ENCODE measurements around the gene CLIC4. TPM values are rescaled to one million over a fixed set of nuclear protein-coding genes. Genes with fewer than 3 reads are reported as not detected.

CLIC4 gene
- total RNA-seq, 1 donor from 2014 or later, result 90.4 TPM

GRCh38 chr1:24878775-24879742 is 133.8 kb downstream of the CLIC4 start:
- Mint-ChIP-seq H3K27ac (no peak overlapping the region), H3K4me3 (ENCODE audit: low read depth) (no peak overlapping the region), H3K36me3 (ENCODE audit: insufficient read depth) (peaks cover 2% of the 10 kb centered on the region), H3K27me3 (peaks cover 12% of the 10 kb centered on the region), H3K9me3 (ENCODE audit: low read depth) (peaks cover 15% of the 10 kb centered on the region), H3K4me1 (ENCODE audit: low read depth) (no peaks in the 10 kb centered on the region)
- TF ChIP-seq, protein P1, sequence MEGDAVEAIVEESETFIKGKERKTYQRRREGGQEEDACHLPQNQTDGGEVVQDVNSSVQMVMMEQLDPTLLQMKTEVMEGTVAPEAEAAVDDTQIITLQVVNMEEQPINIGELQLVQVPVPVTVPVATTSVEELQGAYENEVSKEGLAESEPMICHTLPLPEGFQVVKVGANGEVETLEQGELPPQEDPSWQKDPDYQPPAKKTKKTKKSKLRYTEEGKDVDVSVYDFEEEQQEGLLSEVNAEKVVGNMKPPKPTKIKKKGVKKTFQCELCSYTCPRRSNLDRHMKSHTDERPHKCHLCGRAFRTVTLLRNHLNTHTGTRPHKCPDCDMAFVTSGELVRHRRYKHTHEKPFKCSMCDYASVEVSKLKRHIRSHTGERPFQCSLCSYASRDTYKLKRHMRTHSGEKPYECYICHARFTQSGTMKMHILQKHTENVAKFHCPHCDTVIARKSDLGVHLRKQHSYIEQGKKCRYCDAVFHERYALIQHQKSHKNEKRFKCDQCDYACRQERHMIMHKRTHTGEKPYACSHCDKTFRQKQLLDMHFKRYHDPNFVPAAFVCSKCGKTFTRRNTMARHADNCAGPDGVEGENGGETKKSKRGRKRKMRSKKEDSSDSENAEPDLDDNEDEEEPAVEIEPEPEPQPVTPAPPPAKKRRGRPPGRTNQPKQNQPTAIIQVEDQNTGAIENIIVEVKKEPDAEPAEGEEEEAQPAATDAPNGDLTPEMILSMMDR (IDR thresholded peaks at IDR 0.05; ENCODE audit: unreplicated experiment), result no peak
- DNase-seq (ENCODE audit: low spot score, unreplicated experiment), result no peak

DNA sequence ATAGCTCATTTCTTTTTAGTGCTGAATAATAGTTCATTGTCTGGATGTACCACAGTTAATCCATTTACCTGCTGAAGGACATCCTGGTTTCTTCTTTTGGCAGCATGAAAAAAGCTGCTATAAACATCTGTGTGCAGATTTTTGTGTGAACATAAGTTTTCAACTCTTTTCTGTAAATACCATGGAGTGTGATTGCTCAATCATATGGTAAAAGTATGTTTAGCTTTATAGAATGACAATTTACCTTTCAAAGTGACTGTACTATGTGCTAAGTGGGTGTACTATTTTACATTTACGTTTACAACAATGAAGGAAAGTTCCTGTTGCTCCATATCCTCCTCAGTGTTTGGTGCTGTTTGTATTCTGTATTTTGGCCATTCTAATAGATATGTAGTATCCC is 135.8 kb downstream of the CLIC4 start:
- H3K9me3 Mint-ChIP-seq (ENCODE audit: low read depth), result peaks cover 19% of the 10 kb centered on the region
- TF ChIP-seq, protein P1 (IDR thresholded peaks at IDR 0.05; ENCODE audit: unreplicated experiment), result no peak
- no peak for DNase-seq (ENCODE audit: low spot score, unreplicated experiment)
- no peak overlapping the region for H3K27ac Mint-ChIP-seq
- no peaks in the 10 kb centered on the region for H3K4me1 Mint-ChIP-seq (ENCODE audit: low read depth)
- H3K4me3 Mint-ChIP-seq (ENCODE audit: low read depth), result no peak overlapping the region
- H3K36me3 Mint-ChIP-seq (ENCODE audit: insufficient read depth), result peaks cover 3% of the 10 kb centered on the region
- peaks cover 15% of the 10 kb centered on the region for H3K27me3 Mint-ChIP-seq

- Mint-ChIP-seq H3K36me3 (ENCODE audit: insufficient read depth) (peaks cover 3% of the 10 kb centered on the region), H3K27ac (no peak overlapping the region), H3K4me3 (ENCODE audit: low read depth) (no peak overlapping the region), H3K4me1 (ENCODE audit: low read depth) (no peaks in the 10 kb centered on the region), H3K27me3 (peaks cover 22% of the 10 kb centered on the region), H3K9me3 (ENCODE audit: low read depth) (peaks cover 19% of the 10 kb centered on the region)
- no peak for DNase-seq (ENCODE audit: low spot score, unreplicated experiment)
- TF ChIP-seq, protein P1 (IDR thresholded peaks at IDR 0.05; ENCODE audit: unreplicated experiment), result no peak
Measured at GRCh38 chr1:24884751-24885150, 139.5 kb downstream of the CLIC4 start.

- Mint-ChIP-seq H3K4me1 (ENCODE audit: low read depth) (no peaks in the 10 kb centered on the region), H3K36me3 (ENCODE audit: insufficient read depth) (peaks cover 3% of the 10 kb centered on the region), H3K27ac (no peak overlapping the region), H3K9me3 (ENCODE audit: low read depth) (peaks cover 14% of the 10 kb centered on the region), H3K27me3 (peaks cover 17% of the 10 kb centered on the region), H3K4me3 (ENCODE audit: low read depth) (no peak overlapping the region)
- TF ChIP-seq, protein P1 (IDR thresholded peaks at IDR 0.05; ENCODE audit: unreplicated experiment), result no peak
- DNase-seq (ENCODE audit: low spot score, unreplicated experiment), result no peak
Measured at GRCh38 chr1:24886241-24886640, 141.0 kb downstream of the CLIC4 start.

GRCh38 chr1:24888061-24888970 is 143.1 kb downstream of the CLIC4 start:
- peaks cover 14% of the 10 kb centered on the region for H3K27me3 Mint-ChIP-seq
- H3K36me3 Mint-ChIP-seq (ENCODE audit: insufficient read depth), result peaks cover 3% of the 10 kb centered on the region
- no peak overlapping the region for H3K4me3 Mint-ChIP-seq (ENCODE audit: low read depth)
- DNase-seq (ENCODE audit: low spot score, unreplicated experiment), result no peak
- TF ChIP-seq, protein P1 (IDR thresholded peaks at IDR 0.05; ENCODE audit: unreplicated experiment), result no peak
- no peak overlapping the region for H3K27ac Mint-ChIP-seq
- H3K4me1 Mint-ChIP-seq (ENCODE audit: low read depth), result no peaks in the 10 kb centered on the region
- peaks cover 16% of the 10 kb centered on the region for H3K9me3 Mint-ChIP-seq (ENCODE audit: low read depth)

Data from progenitor cell of endocrine pancreas (in vitro differentiated cells).